ENCODE data around the gene SCT. TPM values are rescaled to one million over a fixed set of nuclear protein-coding genes. Genes with fewer than 3 reads are reported as not detected.

The SCT gene
- polyA plus RNA-seq, 3 donors, result not detected

GRCh38 chr11:589798-590197 lies 37.2 kb downstream of the SCT start:
- intact Hi-C loops (cut with micrococcal nuclease), result no loop called here
- Mint-ChIP-seq H3K27ac (peak overlapping the region in 1 of 7 donors; percentile 97), H3K4me3 (no peak overlapping the region), H3K27me3 (ENCODE audit: low read depth in 3 of 3) (peaks cover 0 to 2% (median 0%) of the 10 kb centered on the region in 3 donors), H3K36me3 (peaks cover 74 to 85% of the 10 kb centered on the region in 2 donors), H3K4me1 (peaks cover 25% of the 10 kb centered on the region), H3K9me3 (no peaks in the 10 kb centered on the region)
- H3K9me3 ChIP-seq (replicated peaks in 1 of 2; ENCODE audit: control insufficient read depth in 1 of 2, insufficient read depth in 1 of 2, low read length in 2 of 2), result no peaks in the 10 kb centered on the region
- H4K20me1 ChIP-seq (ENCODE audit: insufficient read depth, low read length), result peaks cover 64% of the 10 kb centered on the region
- no peak for TF ChIP-seq CTCF (IDR thresholded peaks at IDR 0.05)
- H3K36me3 ChIP-seq (replicated peaks in 1 of 2; ENCODE audit: control insufficient read depth in 1 of 2, insufficient read depth in 2 of 2, low read length in 2 of 2), result peaks cover 61 to 86% of the 10 kb centered on the region in 2 donors
- peaks cover 27% of the 10 kb centered on the region for H3K79me2 ChIP-seq (ENCODE audit: insufficient read depth, low read length)
- H3K4me3 ChIP-seq (replicated peaks in 1 of 3; ENCODE audit: low read depth in 2 of 3, low read length in 3 of 3), result no peak overlapping the region
- no peak overlapping the region for H2AFZ ChIP-seq (ENCODE audit: insufficient read depth, low read depth, low read length, poor library complexity, severe bottlenecking)
- H3K4me2 ChIP-seq (replicated peaks; ENCODE audit: extremely low read depth, low read length, poor library complexity, severe bottlenecking), result no peak overlapping the region
- WGBS (ENCODE audit: insufficient coverage), result 95% methylated on average over 26 of the region's 26 CpGs
- no peak overlapping the region for H3K9ac ChIP-seq (ENCODE audit: insufficient read depth, low read length, poor library complexity, severe bottlenecking)
- no peak for DNase-seq
- no peaks in the 10 kb centered on the region for H3K27me3 ChIP-seq (ENCODE audit: control insufficient read depth in 2 of 2, insufficient read depth in 2 of 2, low read length in 2 of 2)
- H3K4me1 ChIP-seq (ENCODE audit: control insufficient read depth in 1 of 2, insufficient read depth in 2 of 2, low read length in 2 of 2), result peaks cover 23 to 24% of the 10 kb centered on the region in 2 donors
- peak overlapping the region in 1 of 2 donors; percentile 82 for H3K27ac ChIP-seq (ENCODE audit: low read depth in 1 of 2, low read length in 2 of 2)

- Histone ChIP-seq H3K27me3 (ENCODE audit: control insufficient read depth in 2 of 2, insufficient read depth in 2 of 2, low read length in 2 of 2) (no peaks in the 10 kb centered on the region), H3K36me3 (replicated peaks in 1 of 2; ENCODE audit: control insufficient read depth in 1 of 2, insufficient read depth in 2 of 2, low read length in 2 of 2) (peaks cover 57 to 82% of the 10 kb centered on the region in 2 donors), H3K79me2 (ENCODE audit: insufficient read depth, low read length) (peaks cover 42% of the 10 kb centered on the region), H3K4me2 (replicated peaks; ENCODE audit: extremely low read depth, low read length, poor library complexity, severe bottlenecking) (peak overlapping the region; percentile 22), H3K4me3 (replicated peaks in 1 of 3; ENCODE audit: low read depth in 2 of 3, low read length in 3 of 3) (peak overlapping the region in 1 of 3 experiments; percentile 28), H4K20me1 (ENCODE audit: insufficient read depth, low read length) (peaks cover 66% of the 10 kb centered on the region), H3K9ac (ENCODE audit: insufficient read depth, low read length, poor library complexity, severe bottlenecking) (no peak overlapping the region), H2AFZ (ENCODE audit: insufficient read depth, low read depth, low read length, poor library complexity, severe bottlenecking) (peak overlapping the region; percentile 35), H3K9me3 (replicated peaks in 1 of 2; ENCODE audit: control insufficient read depth in 1 of 2, insufficient read depth in 1 of 2, low read length in 2 of 2) (no peaks in the 10 kb centered on the region), H3K27ac (ENCODE audit: low read depth in 1 of 2, low read length in 2 of 2) (peak overlapping the region; percentile 74 to 82), H3K4me1 (ENCODE audit: control insufficient read depth in 1 of 2, insufficient read depth in 2 of 2, low read length in 2 of 2) (peaks cover 23 to 24% of the 10 kb centered on the region in 2 donors)
- Mint-ChIP-seq H3K36me3 (peaks cover 70 to 87% of the 10 kb centered on the region in 2 donors), H3K4me1 (peaks cover 25% of the 10 kb centered on the region), H3K27me3 (ENCODE audit: low read depth in 3 of 3) (peaks cover 0 to 2% (median 0%) of the 10 kb centered on the region in 3 donors), H3K27ac (peak overlapping the region; percentile 94 to 97 (median 95)), H3K4me3 (peak overlapping the region in 1 of 2 donors; percentile 71), H3K9me3 (no peaks in the 10 kb centered on the region)
- DNase-seq, result peak; percentile 94 to 99 (median 96)
- no peak for TF ChIP-seq CTCF (IDR thresholded peaks at IDR 0.05)
- intact Hi-C loops (cut with micrococcal nuclease), result no loop called here
- 0% methylated on average over 5 of the region's 6 CpGs for WGBS (ENCODE audit: insufficient coverage)
Observed at GRCh38 chr11:587978-588380, 39.0 kb downstream of the SCT start.
